WTC11 (cell line): ENCODE results near the gene CLNK. TPM values are rescaled to one million over a fixed set of nuclear protein-coding genes. Genes with fewer than 3 reads are reported as not detected.

Experiments used
- ATAC-seq: fragments of 200-7000 bp; cut with Tn5 transposase; 2 replicates; pipeline ENCODE4 v1.10.0; 2021; ENCODE audit warnings: mild to moderate bottlenecking, moderate library complexity
- CTCF ChIA-PET: fragments of 300-600 bp; sonication (Branson Sonifier 250); formaldehyde crosslinking; loops from one replicate; lab custom pipeline; 2021; ENCODE audit warnings: antibody characterized with exemption; lab: Charles Lee
- POLR2A ChIA-PET: fragments of 350-600 bp; sonication (Branson Sonifier 250); formaldehyde crosslinking; loops from one replicate; lab custom pipeline; 2021; ENCODE audit warnings: antibody characterized with exemption; lab: Charles Lee
- DNase-seq: peaks from one replicate; pipeline ENCODE4 v3.0.0; 2021; ENCODE audit warnings: low spot score
- H3K27ac Mint-ChIP-seq: 2 replicates; pipeline ENCODE4 v1.8.0; 2021; ENCODE audit warnings: mixed read lengths
- H3K27me3 Mint-ChIP-seq: 2 replicates; pipeline ENCODE4 v1.8.0; 2021; ENCODE audit warnings: low read depth, mild to moderate bottlenecking, moderate library complexity, mixed read lengths
- H3K36me3 Mint-ChIP-seq: 2 replicates; pipeline ENCODE4 v1.8.0; 2021; ENCODE audit warnings: mixed read lengths
- H3K4me1 Mint-ChIP-seq: 2 replicates; pipeline ENCODE4 v1.8.0; 2022; ENCODE audit warnings: mixed read lengths
- H3K4me3 Mint-ChIP-seq: 2 replicates; pipeline ENCODE4 v1.8.0; 2021; ENCODE audit warnings: mild to moderate bottlenecking, moderate library complexity, mixed read lengths
- H3K9me3 Mint-ChIP-seq: 2 replicates; pipeline ENCODE4 v1.8.0; 2021; ENCODE audit warnings: mixed read lengths
- ARID4B ChIP-seq: sonication (generic); formaldehyde crosslinking; IDR thresholded peaks from 2 replicates; pipeline ENCODE4 v1.8.0; 2023; ENCODE audit warnings: missing genetic modification reagents, mild to moderate bottlenecking, borderline replicate concordance
- ATF1 ChIP-seq: sonication (generic); formaldehyde crosslinking; IDR thresholded peaks from 2 replicates; pipeline ENCODE4 v1.8.1; 2023; ENCODE audit warnings: mild to moderate bottlenecking, moderate library complexity, missing genetic modification reagents
- CBFB ChIP-seq: sonication (generic); formaldehyde crosslinking; IDR thresholded peaks from 2 replicates; pipeline ENCODE4 v1.8.1; 2022; ENCODE audit warnings: mild to moderate bottlenecking, low read depth, missing genetic modification reagents
- CREM ChIP-seq: sonication (generic); formaldehyde crosslinking; IDR thresholded peaks from 2 replicates; pipeline ENCODE4 v1.8.1; 2022; ENCODE audit warnings: mild to moderate bottlenecking, missing genetic modification reagents, moderate library complexity
- ELF4 ChIP-seq: sonication (generic); formaldehyde crosslinking; IDR thresholded peaks from 2 replicates; pipeline ENCODE4 v1.8.1; 2022; ENCODE audit warnings: low read depth, mild to moderate bottlenecking, moderate library complexity, missing genetic modification reagents
- ETV6 ChIP-seq: sonication (generic); formaldehyde crosslinking; IDR thresholded peaks from 2 replicates; pipeline ENCODE4 v1.8.1; 2022; ENCODE audit warnings: mild to moderate bottlenecking, missing genetic modification reagents
- GABPB1 ChIP-seq: sonication (generic); formaldehyde crosslinking; IDR thresholded peaks from 2 replicates; pipeline ENCODE4 v1.8.1; 2023; ENCODE audit warnings: mild to moderate bottlenecking, missing genetic modification reagents
- NFE2L1 ChIP-seq: sonication (generic); formaldehyde crosslinking; IDR thresholded peaks from 2 replicates; pipeline ENCODE4 v1.8.1; 2023; ENCODE audit warnings: missing genetic modification reagents
- TEAD4 ChIP-seq: sonication (generic); formaldehyde crosslinking; IDR thresholded peaks from 2 replicates; pipeline ENCODE4 v1.8.0; 2022; ENCODE audit warnings: mild to moderate bottlenecking, missing genetic modification reagents
- ZBTB21 ChIP-seq: sonication (generic); formaldehyde crosslinking; IDR thresholded peaks from 2 replicates; pipeline ENCODE4 v1.8.1; 2023; ENCODE audit warnings: mild to moderate bottlenecking, missing genetic modification reagents, borderline replicate concordance
- ZBTB43 ChIP-seq: sonication (generic); formaldehyde crosslinking; IDR thresholded peaks from 2 replicates; pipeline ENCODE4 v1.8.1; 2023; ENCODE audit warnings: mild to moderate bottlenecking, missing genetic modification reagents
- ZMAT4 ChIP-seq: fragments of 250-450 bp; sonication (Bioruptor Pico); IDR thresholded peaks from 2 replicates; pipeline ENCODE4 v1.9.0; 2021; ENCODE audit warnings: mild to moderate bottlenecking
- ZNF121 ChIP-seq: sonication (generic); formaldehyde crosslinking; IDR thresholded peaks from 2 replicates; pipeline ENCODE4 v1.8.0; 2023; ENCODE audit warnings: missing genetic modification reagents
- ZNF219 ChIP-seq: sonication (generic); formaldehyde crosslinking; IDR thresholded peaks from 2 replicates; pipeline ENCODE4 v1.8.0; 2023; ENCODE audit warnings: missing genetic modification reagents, mild to moderate bottlenecking, borderline replicate concordance
- ZNF232 ChIP-seq: sonication (generic); formaldehyde crosslinking; IDR thresholded peaks from 2 replicates; pipeline ENCODE4 v1.8.0; 2022; ENCODE audit warnings: mild to moderate bottlenecking, missing genetic modification reagents
- ZNF317 ChIP-seq: sonication (generic); formaldehyde crosslinking; IDR thresholded peaks from 2 replicates; pipeline ENCODE4 v1.8.1; 2023; ENCODE audit warnings: low read depth, mild to moderate bottlenecking, moderate library complexity, missing genetic modification reagents, borderline replicate concordance
- ZNF671 ChIP-seq: fragments of 250-450 bp; sonication (Bioruptor Pico); IDR thresholded peaks from 2 replicates; pipeline ENCODE4 v1.8.0; 2021; ENCODE audit warnings: mild to moderate bottlenecking
- total RNA-seq: library from RNA; stranded (reverse); gene quantifications from 3 replicates; pipeline ENCODE4 v1.2.3, GENCODE V29; 2021
- TF ChIP-seq, protein P1 (sequence below): sonication (generic); formaldehyde crosslinking; IDR thresholded peaks from 2 replicates; pipeline ENCODE4 v1.8.1; 2022; ENCODE audit warnings: mild to moderate bottlenecking, missing genetic modification reagents, moderate library complexity, borderline replicate concordance
- TF ChIP-seq, protein P2 (sequence below): sonication (generic); formaldehyde crosslinking; IDR thresholded peaks from 2 replicates; pipeline ENCODE4 v1.8.0; 2022; ENCODE audit warnings: missing genetic modification reagents

CLNK gene
- total RNA-seq, 1 experiment from 2014 or later = not detected

GRCh38 chr4:10715135-10715534 lies 30.6 kb upstream of the CLNK start (continued):
- no peak for TF ChIP-seq CBFB (CRISPR knock-in tag)

- CTCF ChIA-PET = no interaction called here
- H3K4me1 Mint-ChIP-seq = no peaks in the 10 kb centered on the region
- no peak for TF ChIP-seq ZNF219 (CRISPR knock-in tag)
- TF ChIP-seq, protein P1, sequence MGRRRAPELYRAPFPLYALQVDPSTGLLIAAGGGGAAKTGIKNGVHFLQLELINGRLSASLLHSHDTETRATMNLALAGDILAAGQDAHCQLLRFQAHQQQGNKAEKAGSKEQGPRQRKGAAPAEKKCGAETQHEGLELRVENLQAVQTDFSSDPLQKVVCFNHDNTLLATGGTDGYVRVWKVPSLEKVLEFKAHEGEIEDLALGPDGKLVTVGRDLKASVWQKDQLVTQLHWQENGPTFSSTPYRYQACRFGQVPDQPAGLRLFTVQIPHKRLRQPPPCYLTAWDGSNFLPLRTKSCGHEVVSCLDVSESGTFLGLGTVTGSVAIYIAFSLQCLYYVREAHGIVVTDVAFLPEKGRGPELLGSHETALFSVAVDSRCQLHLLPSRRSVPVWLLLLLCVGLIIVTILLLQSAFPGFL (CRISPR knock-in tag) = no peak
- TF ChIP-seq ZBTB21 = no peak
- TF ChIP-seq ELF4 (CRISPR knock-in tag) = no peak
- TF ChIP-seq, protein P2, sequence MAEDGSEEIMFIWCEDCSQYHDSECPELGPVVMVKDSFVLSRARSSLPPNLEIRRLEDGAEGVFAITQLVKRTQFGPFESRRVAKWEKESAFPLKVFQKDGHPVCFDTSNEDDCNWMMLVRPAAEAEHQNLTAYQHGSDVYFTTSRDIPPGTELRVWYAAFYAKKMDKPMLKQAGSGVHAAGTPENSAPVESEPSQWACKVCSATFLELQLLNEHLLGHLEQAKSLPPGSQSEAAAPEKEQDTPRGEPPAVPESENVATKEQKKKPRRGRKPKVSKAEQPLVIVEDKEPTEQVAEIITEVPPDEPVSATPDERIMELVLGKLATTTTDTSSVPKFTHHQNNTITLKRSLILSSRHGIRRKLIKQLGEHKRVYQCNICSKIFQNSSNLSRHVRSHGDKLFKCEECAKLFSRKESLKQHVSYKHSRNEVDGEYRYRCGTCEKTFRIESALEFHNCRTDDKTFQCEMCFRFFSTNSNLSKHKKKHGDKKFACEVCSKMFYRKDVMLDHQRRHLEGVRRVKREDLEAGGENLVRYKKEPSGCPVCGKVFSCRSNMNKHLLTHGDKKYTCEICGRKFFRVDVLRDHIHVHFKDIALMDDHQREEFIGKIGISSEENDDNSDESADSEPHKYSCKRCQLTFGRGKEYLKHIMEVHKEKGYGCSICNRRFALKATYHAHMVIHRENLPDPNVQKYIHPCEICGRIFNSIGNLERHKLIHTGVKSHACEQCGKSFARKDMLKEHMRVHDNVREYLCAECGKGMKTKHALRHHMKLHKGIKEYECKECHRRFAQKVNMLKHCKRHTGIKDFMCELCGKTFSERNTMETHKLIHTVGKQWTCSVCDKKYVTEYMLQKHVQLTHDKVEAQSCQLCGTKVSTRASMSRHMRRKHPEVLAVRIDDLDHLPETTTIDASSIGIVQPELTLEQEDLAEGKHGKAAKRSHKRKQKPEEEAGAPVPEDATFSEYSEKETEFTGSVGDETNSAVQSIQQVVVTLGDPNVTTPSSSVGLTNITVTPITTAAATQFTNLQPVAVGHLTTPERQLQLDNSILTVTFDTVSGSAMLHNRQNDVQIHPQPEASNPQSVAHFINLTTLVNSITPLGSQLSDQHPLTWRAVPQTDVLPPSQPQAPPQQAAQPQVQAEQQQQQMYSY (CRISPR knock-in tag) = no peak
- TF ChIP-seq ZMAT4 (CRISPR knock-in tag) = no peak
- no peak for TF ChIP-seq ZNF232
- TF ChIP-seq ARID4B (CRISPR knock-in tag) = no peak
- TF ChIP-seq ZNF317 (CRISPR knock-in tag) = no peak
- no peak for TF ChIP-seq CBFB (CRISPR knock-in tag)
- no peak for TF ChIP-seq NFE2L1 (CRISPR knock-in tag)
- no peak for TF ChIP-seq ZBTB43 (CRISPR knock-in tag)
- TF ChIP-seq ATF1 (CRISPR knock-in tag) = no peak
- TF ChIP-seq CREM = no peak
- TF ChIP-seq TEAD4 = no peak
- no peak for TF ChIP-seq ZNF121
- TF ChIP-seq GABPB1 (CRISPR knock-in tag) = no peak
- TF ChIP-seq ETV6 (CRISPR knock-in tag) = no peak
- TF ChIP-seq ZNF671 (CRISPR knock-in tag) = no peak
- no peak overlapping the region for H3K27ac Mint-ChIP-seq
- H3K27me3 Mint-ChIP-seq = peaks cover 4% of the 10 kb centered on the region; the same call in 1 of the 2 replicates
- POLR2A ChIA-PET = no interaction called here
- DNase-seq (no peak), ATAC-seq (no peak)
- peaks cover 48% of the 10 kb centered on the region for H3K36me3 Mint-ChIP-seq
- peaks cover 60% of the 10 kb centered on the region for H3K9me3 Mint-ChIP-seq
- H3K4me3 Mint-ChIP-seq = no peak overlapping the region
These were observed 29.0 kb upstream of the CLNK start for GRCh38 chr4:10713591-10713990.
